Kidney (tissue), 14 donors: ENCODE data around the gene SLC38A8. TPM values are rescaled to one million over a fixed set of nuclear protein-coding genes. Genes with fewer than 3 reads are reported as not detected.

ENCODE experiments used
- DNase-seq, 5 donors: peaks; one replicate each; pipeline ENCODE4 v3.0.0-alpha.2; 2013 to 2020
- FAIRE-seq: peaks from 2 replicates; lab custom pipeline; 2012; peaks lifted over from hg19 to GRCh38; lab: Jason Lieb, UNC
- H3K27ac ChIP-seq, 2 donors: one replicate each; pipeline ENCODE4 v1.7.0; 2013; ENCODE audit warnings: low read depth in 2 of 2, low read length in 2 of 2, inconsistent platforms in 1 of 2
- H3K27me3 ChIP-seq: one replicate; pipeline ENCODE4 v1.7.1; 2013; ENCODE audit warnings: low read length, inconsistent platforms; ENCODE audit not compliant: control insufficient read depth, insufficient read depth
- H3K36me3 ChIP-seq, 3 donors: one replicate each; pipeline versions ENCODE4 v1.7.0 to v1.7.1; 2013; ENCODE audit warnings: low read length in 3 of 3, control low read depth in 1 of 3, inconsistent platforms in 1 of 3; ENCODE audit not compliant: insufficient read depth in 3 of 3, control insufficient read depth in 2 of 3
- H3K4me1 ChIP-seq, 3 donors: one replicate each; pipeline versions ENCODE4 v1.7.0 to v1.7.1; 2013; ENCODE audit warnings: low read length in 3 of 3, inconsistent platforms in 1 of 3, low read depth in 1 of 3; ENCODE audit not compliant: control insufficient read depth in 2 of 3, insufficient read depth in 2 of 3
- H3K4me3 ChIP-seq, 3 donors: one replicate each; pipeline versions ENCODE4 v1.7.0 to v1.8.1; 2013; ENCODE audit warnings: low read length in 3 of 3, control low read depth in 1 of 3, inconsistent platforms in 1 of 3
- H3K9ac ChIP-seq, 3 donors: one replicate each; pipeline versions ENCODE4 v1.7.0 to v1.7.1; 2013; ENCODE audit warnings: low read length in 3 of 3, control low read depth in 1 of 3, inconsistent platforms in 1 of 3
- H3K9me3 ChIP-seq, 3 donors: one replicate each; pipeline versions ENCODE4 v1.7.0 to v1.7.1; 2013; ENCODE audit warnings: low read length in 3 of 3, control low read depth in 1 of 3, inconsistent platforms in 1 of 3; ENCODE audit not compliant: control insufficient read depth in 2 of 3, insufficient read depth in 1 of 3
- CTCF ChIP-seq: IDR thresholded peaks from 3 replicates; pipeline ENCODE4 v1.5.1; 2012; ENCODE audit warnings: mild to moderate bottlenecking, moderate library complexity, borderline replicate concordance; ENCODE audit not compliant: insufficient read depth; ENCODE audit errors: extremely low read depth
- intact Hi-C: fragments of 100-400 bp; cut with DNase I; formaldehyde crosslinking; loops from one replicate; pipeline ENCODE4 v1.11.1; 2022
- polyA plus RNA-seq: library from polyadenylated mRNA; stranded (reverse); fragments of 350-450 nt; fragmentation: Illumina TruSeq; extraction: RNeasy Lipid Tissue Mini Kit (QIAGEN cat#74804); gene quantifications from one replicate; pipeline ENCODE4 v1.2.3, GENCODE V29; 2014; ENCODE audit warnings: low read depth, low replicate concordance; ENCODE audit not compliant: insufficient read depth
- total RNA-seq: library from RNA; stranded (reverse); fragmentation: NEBNext Ultra II Directional; extraction: Animal tissue kit (Norgen Biotek cat#: 25700); gene quantifications from one replicate; pipeline ENCODE4 v1.2.1, GENCODE V29; 2021
- donor health status: control.
- donor health status: control.
- donor health status: control.
- donor health status: control.
- donor health status: control.
- donor health status: DM: yes; HTN: yes; CAD: no.
- donor health status: Normal renal cell carcinoma (clear cell type).

The SLC38A8 gene
- total and polyA plus RNA-seq, 2 donors from 2014 or later, result 0.30 TPM; not detected in 1

GRCh38 chr16:84043486-84044117 is 1.0 kb upstream of the SLC38A8 start:
- intact Hi-C loops, result no loop called here
- FAIRE-seq (no peak), DNase-seq (peak in 2 of 5 donors; percentile 27 to 49)
- no peaks in the 10 kb centered on the region for H3K36me3 ChIP-seq
- TF ChIP-seq CTCF, result no peak
- no peak overlapping the region for H3K27ac ChIP-seq
- no peak overlapping the region for H3K4me3 ChIP-seq
- H3K9me3 ChIP-seq, result no peaks in the 10 kb centered on the region
- H3K27me3 ChIP-seq, result no peaks in the 10 kb centered on the region
- no peaks in the 10 kb centered on the region for H3K4me1 ChIP-seq
- no peak overlapping the region for H3K9ac ChIP-seq

- intact Hi-C loops, result no loop called here
- no peaks in the 10 kb centered on the region for H3K36me3 ChIP-seq
- peak; percentile 59 to 73 (median 68) for DNase-seq
- H3K9ac ChIP-seq, result no peak overlapping the region
- H3K4me3 ChIP-seq, result no peak overlapping the region
- no peak for FAIRE-seq
- H3K4me1 ChIP-seq, result no peaks in the 10 kb centered on the region
- no peak for TF ChIP-seq CTCF
- no peaks in the 10 kb centered on the region for H3K27me3 ChIP-seq
- no peaks in the 10 kb centered on the region for H3K9me3 ChIP-seq
- H3K27ac ChIP-seq, result no peak overlapping the region
These were observed 387 bp upstream of the SLC38A8 start for GRCh38 chr16:84042879-84043485.

- DNase-seq (peak in 1 of 5 donors; percentile 63), FAIRE-seq (no peak)
- H3K27ac ChIP-seq, result no peak overlapping the region
- no peaks in the 10 kb centered on the region for H3K36me3 ChIP-seq
- H3K4me1 ChIP-seq, result no peaks in the 10 kb centered on the region
- H3K9me3 ChIP-seq, result no peaks in the 10 kb centered on the region
- intact Hi-C loops, result no loop called here
- no peak overlapping the region for H3K9ac ChIP-seq
- H3K27me3 ChIP-seq, result no peaks in the 10 kb centered on the region
- no peak overlapping the region for H3K4me3 ChIP-seq
- no peak for TF ChIP-seq CTCF
These were observed 714 bp downstream of the SLC38A8 start for GRCh38 chr16:84041881-84042280.
